Spleen (tissue), 7 donors: ENCODE data around the gene UBN1.
A peak's percentile ranks its signal among the peaks of the same experiment; 100 is the strongest.

Source experiments
- CTCF ChIP-seq, 11 experiments: fragments of 200-600 bp in 7 of 11; fragments of 450-650 bp in 4 of 11; sonication (generic) in 4 of 11; IDR thresholded peaks in 8 of 11; conservative IDR thresholded peaks in 3 of 11; 1 replicate in 7 of 11; 2 replicates in 4 of 11; pipeline versions ENCODE4 v1.4.0 to v1.8.0; 2016 to 2021; ENCODE audit warnings: antibody characterized with exemption in 11 of 11, inconsistent platforms in 4 of 11, mild to moderate bottlenecking in 1 of 11
- POLR2A ChIP-seq, 3 donors: fragments of 450-650 bp; IDR thresholded peaks; one replicate each; pipeline ENCODE4 v1.5.1; 2017; ENCODE audit warnings: antibody characterized with exemption in 3 of 3, mild to moderate bottlenecking in 1 of 3
- POLR2AphosphoS5 ChIP-seq, 3 donors: sonication (generic); formaldehyde crosslinking; IDR thresholded peaks; one replicate each; pipeline ENCODE4 v1.5.1; 2017; ENCODE audit warnings: antibody characterized with exemption in 3 of 3
- donor health status: DM: no; HTN: no; CAD: no; lungs with moderate emphysema.
- donor health status: DM: no; HTN: no; CAD: no.
- donor health status: DM: no; HTN: no; CAD: no.

GRCh38 chr16:4814542-4815173 lies 32.6 kb upstream of the UBN1 start:
- TF ChIP-seq POLR2A (IDR thresholded peaks at IDR 0.05) (no peak), CTCF (IDR thresholded peaks at IDR 0.05 in 8 of 11, conservative IDR thresholded peaks at IDR 0.05 in 3 of 11) (no peak), POLR2AphosphoS5 (IDR thresholded peaks at IDR 0.05) (peak in 1 of 3 donors; percentile 42)
